Spinal cord (tissue), 10 donors: ENCODE measurements around the gene FHL2. TPM values are rescaled to one million over a fixed set of nuclear protein-coding genes. Genes with fewer than 3 reads are reported as not detected.
"Not testable (repeated sequence)": the region's sequence is repeated elsewhere in the genome, so short reads cannot be mapped to it uniquely, and the experiment has no call there.

ENCODE experiments used
- DNase-seq, 6 donors: peaks; one replicate each; pipeline versions ENCODE4 v3.0.0 to v3.0.0-alpha.2; 2013 to 2015; ENCODE audit warnings: low spot score in 6 of 6, low read depth in 4 of 6
- H3K27ac ChIP-seq: one replicate; pipeline ENCODE4 v1.5.1; 2013; ENCODE audit warnings: low read depth, low read length, control low read depth
- H3K27me3 ChIP-seq: one replicate; pipeline ENCODE4 v1.6.1; 2013; ENCODE audit warnings: low read length; ENCODE audit not compliant: control insufficient read depth, insufficient read depth
- H3K36me3 ChIP-seq: one replicate; pipeline ENCODE4 v1.6.1; 2013; ENCODE audit warnings: low read length; ENCODE audit not compliant: control insufficient read depth, insufficient read depth
- H3K4me1 ChIP-seq: one replicate; pipeline ENCODE4 v1.6.1; 2013; ENCODE audit warnings: low read length; ENCODE audit not compliant: control insufficient read depth, insufficient read depth
- H3K4me3 ChIP-seq: one replicate; pipeline ENCODE4 v1.5.1; 2013; ENCODE audit warnings: low read depth, low read length, control low read depth
- H3K9me3 ChIP-seq: one replicate; pipeline ENCODE4 v1.6.1; 2013; ENCODE audit warnings: low read length; ENCODE audit not compliant: control insufficient read depth, insufficient read depth
- WGBS: methylation state at CpG from one replicate; pipeline ENCODE4 v1.1.5; 2013; ENCODE audit warnings: missing lambda C conversion rate; ENCODE audit not compliant: insufficient coverage; 5-methylcytosine and 5-hydroxymethylcytosine counted together
- polyA plus RNA-seq, 2 donors: library from polyadenylated mRNA; unstranded; fragments of 120-200 nt; gene quantifications; one replicate each; pipeline ENCODE4 v1.2.1, GENCODE V29; 2013; ENCODE audit not compliant: insufficient read length in 2 of 2
- total RNA-seq, 2 donors: library from RNA; depleted of rRNA in 1 of 2; stranded (reverse); fragments of 120-200 nt in 1 of 2; fragments of >200 nt in 1 of 2; gene quantifications; one replicate each; pipeline versions ENCODE4 v1.2.3 to v1.2.4, GENCODE V29; 2013 to 2014
- donor health status: healthy.

Gene FHL2
- total and polyA plus RNA-seq, 4 donors: 7.7 to 23.4 (median 15.4) TPM

DNA sequence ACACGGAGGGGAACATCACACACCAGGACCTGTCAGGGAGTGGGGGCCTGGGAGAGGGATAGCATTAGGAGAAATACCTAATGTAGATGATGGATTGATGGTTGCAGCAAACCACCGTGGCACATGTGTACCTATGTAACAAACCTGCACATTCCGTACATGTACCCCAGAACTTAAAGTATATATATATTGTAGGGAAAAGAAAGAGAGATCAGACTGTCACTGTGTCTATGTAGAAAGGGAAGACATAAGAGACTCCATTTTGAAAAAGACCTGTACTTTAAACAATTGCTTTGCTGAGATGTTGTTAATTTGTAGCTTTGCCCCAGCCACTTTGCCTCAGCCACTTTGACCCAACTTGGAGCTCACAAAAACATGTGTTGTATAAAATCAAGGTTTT, 26.0 kb upstream of the FHL2 start:
- H3K4me1 ChIP-seq, DNase-seq, H3K27ac ChIP-seq, H3K4me3 ChIP-seq, H3K9me3 ChIP-seq, H3K36me3 ChIP-seq, H3K27me3 ChIP-seq: not testable (repeated sequence)
- WGBS: no CpG with 5 or more reads among the region's 3 CpGs

DNA sequence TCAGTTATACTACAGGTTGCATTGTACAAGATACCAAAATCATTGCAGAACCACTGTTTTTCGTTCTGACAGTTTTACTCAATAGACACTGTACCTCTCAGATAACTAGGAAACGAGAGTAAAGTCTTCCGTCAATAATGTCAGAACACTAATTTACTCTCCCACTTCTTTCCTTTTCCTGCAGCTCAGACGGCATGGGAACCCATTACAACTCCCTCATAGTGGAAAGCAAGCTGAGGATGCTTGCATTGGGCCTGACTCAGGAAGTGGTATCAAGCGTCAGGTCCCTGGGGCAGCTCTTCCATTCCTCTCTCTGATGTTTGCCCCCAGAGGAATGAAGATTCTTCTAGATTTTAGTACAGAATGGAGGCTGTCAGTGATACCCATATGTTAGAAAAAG, 23.9 kb upstream of the FHL2 start:
- H3K9me3 ChIP-seq: no peaks in the 10 kb centered on the region
- H3K27me3 ChIP-seq: no peaks in the 10 kb centered on the region
- H3K36me3 ChIP-seq: no peaks in the 10 kb centered on the region
- H3K4me3 ChIP-seq: no peak overlapping the region
- WGBS: 67% methylated on average over 1 of the region's 5 CpGs
- no peak for DNase-seq
- no peaks in the 10 kb centered on the region for H3K4me1 ChIP-seq
- H3K27ac ChIP-seq: no peak overlapping the region

DNA sequence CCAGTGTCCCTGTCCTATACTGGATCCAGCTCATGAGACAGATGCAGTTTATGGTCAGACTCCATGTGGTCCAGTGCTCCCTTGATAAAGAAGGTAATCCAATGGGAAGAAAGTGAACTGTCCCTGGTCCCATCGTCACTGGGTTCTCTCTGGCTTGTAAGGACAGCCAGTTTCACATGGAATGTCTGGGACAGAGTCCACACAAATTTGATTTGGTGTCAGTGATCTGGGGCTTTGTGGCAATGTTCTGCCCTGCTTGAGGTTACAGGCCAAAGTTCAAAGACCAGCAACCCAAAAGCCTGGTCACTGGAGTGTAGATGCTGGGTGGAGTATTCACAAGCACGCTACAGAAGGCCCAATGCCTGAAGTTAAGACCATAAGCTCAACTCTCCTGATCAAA, 22.2 kb upstream of the FHL2 start:
- H3K27me3 ChIP-seq: no peaks in the 10 kb centered on the region
- no peaks in the 10 kb centered on the region for H3K9me3 ChIP-seq
- no peaks in the 10 kb centered on the region for H3K4me1 ChIP-seq
- H3K4me3 ChIP-seq: no peak overlapping the region
- WGBS: 100% methylated on average over 1 of the region's 2 CpGs
- DNase-seq: no peak
- H3K27ac ChIP-seq: no peak overlapping the region
- no peaks in the 10 kb centered on the region for H3K36me3 ChIP-seq

DNA sequence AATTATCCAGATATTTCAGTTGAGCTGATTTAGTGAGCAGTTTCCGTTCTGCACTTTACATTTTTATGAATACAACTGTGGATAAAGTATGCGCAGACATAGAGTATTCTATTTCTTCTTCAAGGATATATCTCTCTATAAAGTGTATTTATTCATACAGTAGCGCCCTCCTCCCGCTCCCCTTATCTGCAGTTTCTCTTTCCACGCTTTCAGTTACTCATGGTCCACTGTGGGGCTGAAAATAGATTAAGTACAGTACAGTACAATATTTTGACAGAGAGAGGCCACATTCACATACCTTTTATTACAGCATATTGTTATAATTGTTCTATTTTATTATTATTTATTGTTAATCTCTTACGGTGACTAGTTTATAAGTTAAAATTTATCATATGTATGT, 19.7 kb upstream of the FHL2 start:
- no CpG with 5 or more reads among the region's 6 CpGs for WGBS
- H3K9me3 ChIP-seq: no peaks in the 10 kb centered on the region
- H3K4me1 ChIP-seq: no peaks in the 10 kb centered on the region
- H3K4me3 ChIP-seq: no peak overlapping the region
- no peaks in the 10 kb centered on the region for H3K36me3 ChIP-seq
- H3K27me3 ChIP-seq: no peaks in the 10 kb centered on the region
- no peak overlapping the region for H3K27ac ChIP-seq
- no peak for DNase-seq

DNA sequence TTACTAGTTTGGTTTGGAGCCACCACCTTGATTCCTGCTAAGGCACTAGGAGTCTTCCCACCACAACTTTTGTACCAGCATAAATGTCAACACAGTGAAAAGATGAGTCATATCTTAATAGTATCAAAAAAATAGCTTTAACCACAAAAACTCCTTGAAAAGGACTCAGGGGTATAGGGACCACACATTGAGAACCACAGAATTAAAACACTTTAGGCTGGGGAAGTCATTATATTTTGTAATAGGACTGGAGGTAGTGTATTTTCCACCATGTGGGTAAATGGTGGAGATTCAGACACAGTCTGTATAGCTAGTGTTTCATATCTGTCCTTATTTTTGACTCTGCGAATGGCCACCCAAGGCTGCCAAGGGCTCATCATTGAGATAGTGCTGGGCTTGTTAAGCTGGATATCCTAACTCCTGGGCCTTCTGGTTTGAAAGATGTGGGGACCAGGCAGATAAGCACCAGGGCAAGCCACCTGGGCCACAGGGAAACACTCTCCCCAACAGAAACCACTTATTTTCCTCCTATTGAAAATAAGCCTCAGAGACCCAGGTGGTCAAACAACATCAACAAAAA, 19.1 kb upstream of the FHL2 start:
- H3K4me1 ChIP-seq: no peaks in the 10 kb centered on the region
- no peak overlapping the region for H3K27ac ChIP-seq
- DNase-seq: no peak
- WGBS: 100% methylated on average over 1 of the region's 1 CpG
- no peaks in the 10 kb centered on the region for H3K36me3 ChIP-seq
- H3K9me3 ChIP-seq: no peaks in the 10 kb centered on the region
- H3K27me3 ChIP-seq: no peaks in the 10 kb centered on the region
- no peak overlapping the region for H3K4me3 ChIP-seq

DNA sequence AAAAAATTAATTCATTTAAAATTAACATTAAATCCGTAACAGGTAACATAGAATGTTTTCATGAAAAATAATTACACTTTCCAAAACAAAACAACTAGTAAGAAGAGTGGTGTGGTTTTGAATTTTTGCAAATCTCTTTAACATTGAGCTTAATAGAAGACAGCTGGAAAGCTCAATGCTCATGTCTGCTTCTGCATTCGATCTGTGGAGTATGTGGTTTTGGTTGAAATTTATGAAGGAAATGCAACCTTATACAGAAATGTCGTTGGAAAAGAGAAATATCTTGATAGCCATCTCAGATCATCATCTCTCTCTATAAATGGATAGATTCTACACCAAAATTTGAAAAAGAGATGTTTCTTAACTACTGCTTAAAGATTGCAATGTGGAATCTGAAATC, 17.3 kb upstream of the FHL2 start:
- no peaks in the 10 kb centered on the region for H3K4me1 ChIP-seq
- DNase-seq: no peak
- no peak overlapping the region for H3K4me3 ChIP-seq
- H3K36me3 ChIP-seq: no peaks in the 10 kb centered on the region
- H3K9me3 ChIP-seq: no peaks in the 10 kb centered on the region
- WGBS: no CpG with 5 or more reads among the region's 3 CpGs
- peaks cover 2% of the 10 kb centered on the region for H3K27me3 ChIP-seq
- no peak overlapping the region for H3K27ac ChIP-seq

DNA sequence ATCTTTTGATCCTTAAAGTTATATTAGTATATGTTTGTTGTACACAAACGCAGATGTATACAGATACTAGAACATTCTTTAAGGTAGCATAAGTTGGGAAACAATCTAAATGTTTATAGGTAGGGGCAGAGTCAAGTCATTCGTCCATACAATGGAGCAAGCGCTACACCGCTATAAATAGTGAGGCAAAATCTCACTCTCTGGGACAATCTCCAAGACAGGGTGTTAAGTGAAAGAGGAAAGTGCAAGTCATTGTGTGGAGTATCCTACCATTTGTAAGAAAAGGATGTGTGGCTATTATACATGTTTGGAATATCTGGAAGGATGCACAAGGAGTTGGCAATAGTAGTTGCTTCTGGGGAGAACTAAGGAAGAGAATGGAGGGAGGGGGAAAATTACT, 16.2 kb upstream of the FHL2 start:
- Histone ChIP-seq H3K9me3 (no peaks in the 10 kb centered on the region), H3K27me3 (peaks cover 2% of the 10 kb centered on the region), H3K4me3 (no peak overlapping the region), H3K36me3 (no peaks in the 10 kb centered on the region), H3K4me1 (peaks cover 2% of the 10 kb centered on the region), H3K27ac (no peak overlapping the region)
- no peak for DNase-seq
- 100% methylated on average over 1 of the region's 4 CpGs for WGBS

DNA sequence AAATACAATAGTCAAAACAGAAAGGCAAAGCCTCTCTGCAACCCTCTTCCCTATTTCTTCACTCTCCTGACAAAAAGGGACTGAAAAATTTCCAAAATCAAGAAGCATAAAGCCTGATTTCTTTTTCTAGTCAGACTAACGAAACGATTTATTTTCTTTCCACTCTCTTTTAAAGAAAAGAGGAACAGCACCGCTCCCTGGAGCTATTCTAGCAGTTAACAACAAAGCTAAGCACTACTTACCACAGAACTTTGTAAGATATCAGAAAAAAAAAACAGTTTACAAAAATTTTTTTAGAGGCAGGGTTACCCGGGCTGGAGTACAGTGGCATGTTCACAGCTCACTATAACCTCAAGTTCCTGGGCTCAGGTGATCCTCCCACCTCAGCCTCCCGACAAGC, 14.4 kb upstream of the FHL2 start:
- Histone ChIP-seq H3K9me3 (no peaks in the 10 kb centered on the region), H3K4me1 (peaks cover 5% of the 10 kb centered on the region), H3K4me3 (no peak overlapping the region), H3K36me3 (no peaks in the 10 kb centered on the region), H3K27ac (no peak overlapping the region), H3K27me3 (peaks cover 2% of the 10 kb centered on the region)
- no peak for DNase-seq
- 67% methylated on average over 1 of the region's 5 CpGs for WGBS

DNA sequence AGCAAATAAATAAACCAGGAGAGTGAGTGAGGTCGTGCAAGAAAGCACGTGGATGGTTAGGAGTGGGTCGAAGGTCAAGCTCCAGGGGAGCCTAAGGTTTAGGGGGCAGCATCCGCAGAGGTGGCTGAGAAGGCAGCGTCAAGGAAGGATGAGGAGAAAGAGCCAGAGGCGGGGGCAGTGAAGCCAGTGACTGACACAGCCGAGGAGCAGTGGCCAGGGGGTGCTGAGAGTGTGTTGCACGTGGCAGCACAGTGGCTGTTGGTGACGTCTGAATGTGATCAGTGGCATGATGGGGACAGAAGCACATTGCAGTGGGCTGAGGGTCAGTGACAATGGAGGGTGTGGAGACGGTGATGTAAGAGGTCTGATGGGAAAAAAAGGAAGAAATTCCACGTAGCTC, 13.7 kb upstream of the FHL2 start:
- H3K27me3 ChIP-seq: peaks cover 2% of the 10 kb centered on the region
- DNase-seq: no peak
- no peak overlapping the region for H3K4me3 ChIP-seq
- WGBS: 73% methylated on average over 11 of the region's 11 CpGs
- H3K4me1 ChIP-seq: peaks cover 5% of the 10 kb centered on the region
- H3K27ac ChIP-seq: no peak overlapping the region
- H3K9me3 ChIP-seq: no peaks in the 10 kb centered on the region
- H3K36me3 ChIP-seq: no peaks in the 10 kb centered on the region

DNA sequence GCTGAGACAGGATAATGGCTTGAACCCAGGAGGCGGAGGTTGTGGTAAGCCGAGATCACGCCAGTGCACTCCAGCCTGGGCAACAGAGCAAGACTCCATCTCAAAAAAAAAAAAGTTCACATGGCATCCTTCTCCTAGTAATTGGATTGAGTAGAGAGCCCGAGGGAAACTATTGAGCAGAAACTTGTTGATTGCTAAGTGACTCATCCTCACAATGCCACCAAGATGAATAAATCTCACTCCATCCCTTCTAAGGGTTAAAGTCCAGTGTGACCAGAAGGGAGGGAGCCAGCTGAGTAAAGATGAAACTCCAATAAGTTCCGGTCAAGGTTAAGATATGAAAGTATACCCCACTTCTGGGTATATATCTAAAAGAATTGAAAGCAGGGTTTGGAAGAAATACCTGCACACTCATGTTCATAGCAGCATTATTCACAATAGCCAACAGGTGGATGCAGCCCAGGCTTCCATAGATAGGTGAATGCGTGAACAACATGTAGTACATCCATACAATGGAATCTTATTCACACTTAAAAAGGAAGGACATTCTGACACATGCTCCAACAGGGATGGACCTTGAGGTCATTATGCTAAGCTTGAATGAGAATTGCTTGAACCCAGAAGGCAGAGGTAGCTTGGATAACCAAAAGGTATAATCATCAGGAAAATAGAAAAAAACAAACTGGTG, 13.0 kb upstream of the FHL2 start:
- 100% methylated on average over 1 of the region's 6 CpGs for WGBS
- DNase-seq: no peak

More for the DNA sequence above, 13.0 kb upstream of the FHL2 start:
- Histone ChIP-seq H3K27me3 (peaks cover 2% of the 10 kb centered on the region), H3K36me3 (no peaks in the 10 kb centered on the region), H3K4me3 (no peak overlapping the region), H3K4me1 (peaks cover 5% of the 10 kb centered on the region), H3K9me3 (no peaks in the 10 kb centered on the region), H3K27ac (no peak overlapping the region)
